NCI-H446 (cell line): ENCODE results near the gene GCSAM.
A peak's percentile ranks its signal among the peaks of the same experiment; 100 is the strongest.

Source experiments
- DNase-seq, 2 experiments: peaks; one replicate each; lab custom pipeline; 2025; lab: John Stamatoyannopoulos, UW

GCSAM gene

GRCh38 chr3:112104774-112105173, 28.3 kb downstream of the GCSAM start:
- no peak for DNase-seq

GRCh38 chr3:112101916-112102315, 31.1 kb downstream of the GCSAM start:
- DNase-seq = no peak

- DNase-seq = peak in 1 of 2 experiments; percentile 25
Observed at GRCh38 chr3:112097378-112097777, 35.7 kb downstream of the GCSAM start.

- no peak for DNase-seq
Observed at GRCh38 chr3:112096176-112096575, 36.9 kb downstream of the GCSAM start.

GRCh38 chr3:112095731-112096130, 37.3 kb downstream of the GCSAM start:
- no peak for DNase-seq

GRCh38 chr3:112093180-112093522, 39.9 kb downstream of the GCSAM start:
- DNase-seq = no peak

GRCh38 chr3:112092496-112093179, 40.4 kb downstream of the GCSAM start:
- DNase-seq = no peak

- DNase-seq = no peak
Observed at GRCh38 chr3:112090887-112091586, 42.0 kb downstream of the GCSAM start.

GRCh38 chr3:112089956-112090886, 42.8 kb downstream of the GCSAM start:
- no peak for DNase-seq

- DNase-seq = no peak
Observed at GRCh38 chr3:112088944-112089343, 44.1 kb downstream of the GCSAM start.

GRCh38 chr3:112087746-112088145, 45.3 kb downstream of the GCSAM start:
- no peak for DNase-seq

GRCh38 chr3:112086875-112087524, 46.0 kb downstream of the GCSAM start:
- DNase-seq = no peak

GRCh38 chr3:112086076-112086854, 46.8 kb downstream of the GCSAM start, which contains the start of gene C3orf52:
Gene C3orf52 (plus strand): TSS chr3:112086389. CDS start chr3:112086408, 19 bp downstream.
- peak in 1 of 2 experiments; percentile 50 for DNase-seq

GRCh38 chr3:112085735-112086075, 47.3 kb downstream of the GCSAM start:
- DNase-seq = no peak

GRCh38 chr3:112084980-112085705, 47.9 kb downstream of the GCSAM start:
- DNase-seq = no peak

- no peak for DNase-seq
Observed at GRCh38 chr3:112083239-112083638, 49.8 kb downstream of the GCSAM start.

GRCh38 chr3:112078125-112079083, 54.6 kb downstream of the GCSAM start:
- no peak for DNase-seq

GRCh38 chr3:112074616-112075497, 58.2 kb downstream of the GCSAM start:
- no peak for DNase-seq
